ENCODE results near the gene OSTF1. TPM values are rescaled to one million over a fixed set of nuclear protein-coding genes. Genes with fewer than 3 reads are reported as not detected.

The OSTF1 gene
- total and polyA plus RNA-seq, 2 donors (not counting 3 experiments of a cell fraction or from before 2014, with no cell fraction given), result 23.5 to 70.9 TPM

- DNase-seq (ENCODE audit: low read depth, low spot score) (no peak), FAIRE-seq (no peak)
- Histone ChIP-seq H3K9me3 (replicated peaks; ENCODE audit: control insufficient read depth, insufficient read depth, low read length) (no peaks in the 10 kb centered on the region), H4K20me1 (replicated peaks; ENCODE audit: control insufficient read depth, extremely low read depth, insufficient read depth, low read length) (no peaks in the 10 kb centered on the region), H3K79me2 (ENCODE audit: control insufficient read depth, insufficient read depth, low read length) (peaks cover 86% of the 10 kb centered on the region), H3K9ac (replicated peaks; ENCODE audit: extremely low read depth, insufficient read depth, low read length) (no peak overlapping the region), H2AFZ (ENCODE audit: low read depth, low read length) (no peak overlapping the region), H3K4me1 (ENCODE audit: control insufficient read depth, extremely low read depth, insufficient read depth, low read length) (no peaks in the 10 kb centered on the region), H3K27ac (ENCODE audit: insufficient read depth, low read depth, low read length) (no peak overlapping the region), H3K9me1 (replicated peaks; ENCODE audit: control insufficient read depth, extremely low read depth, insufficient read depth, low read length) (no peaks in the 10 kb centered on the region), H3K36me3 (ENCODE audit: control insufficient read depth in 2 of 2, extremely low read depth in 1 of 2, insufficient read depth in 2 of 2, low read length in 2 of 2) (peaks cover 0 to 2% of the 10 kb centered on the region in 2 experiments), H3K4me2 (ENCODE audit: insufficient read depth, low read length) (no peak overlapping the region), H3K4me3 (replicated peaks in 1 of 3; ENCODE audit: insufficient read depth in 1 of 3, low read depth in 1 of 3, low read length in 3 of 3) (no peak overlapping the region), H3K27me3 (ENCODE audit: control insufficient read depth in 2 of 2, insufficient read depth in 2 of 2, low read length in 2 of 2) (no peaks in the 10 kb centered on the region)
- BruUV-seq (replicated peaks), result no TSS peak
- dilution Hi-C loops (cut with MboI; ENCODE audit: extremely low pct_ligation_motif_present, low sequenced_read_pairs), result no loop called here
- ChIA-PET POLR2A (no interaction called here), CTCF (interaction anchor here (0.8 kb wide), 1 partner anchor 12 kb away, joined by 3 read pairs; no protein-coding TSS in a partner anchor)
- TF ChIP-seq POLR2A (IDR thresholded peaks at IDR 0.05; ENCODE audit: low read depth, low read length) (no peak), GATA2 (IDR thresholded peaks at IDR 0.05; ENCODE audit: insufficient read depth, insufficient read length, low read depth, low read length) (no peak), FOS (IDR thresholded peaks at IDR 0.05; ENCODE audit: borderline replicate concordance, insufficient read depth, low read length) (no peak), MAX (IDR thresholded peaks at IDR 0.05; ENCODE audit: insufficient read depth, insufficient read length) (no peak), JUN (IDR thresholded peaks at IDR 0.05; ENCODE audit: borderline replicate concordance, insufficient read depth, insufficient read length, low read depth) (no peak), EZH2 (IDR thresholded peaks at IDR 0.05; ENCODE audit: borderline replicate concordance, low read depth, low read length, severe bottlenecking) (no peak), CTCF (IDR thresholded peaks at IDR 0.05; ENCODE audit: extremely low read depth in 1 of 2, insufficient read depth in 1 of 2, low read depth in 1 of 2, low read length in 2 of 2) (no peak), MYC (IDR thresholded peaks at IDR 0.05; ENCODE audit: low read depth, low read length) (no peak), POLR2AphosphoS5 (IDR thresholded peaks at IDR 0.05; ENCODE audit: insufficient read depth, low read depth, low read length) (no peak)
- intact Hi-C loops (cut with micrococcal nuclease), result no loop called here
Measured at GRCh38 chr9:75096796-75097195, 8.5 kb downstream of the OSTF1 start.
